ENCODE measurements around the gene SACM1L. TPM values are rescaled to one million over a fixed set of nuclear protein-coding genes. Genes with fewer than 3 reads are reported as not detected.

Gene SACM1L
- polyA plus RNA-seq, 3 donors: 55.5 to 79.3 (median 67.6) TPM

GRCh38 chr3:45657853-45658252, 31.3 kb upstream of the SACM1L start:
- no peak for DNase-seq (ENCODE audit: extremely low read depth in 1 of 11, low read depth in 9 of 11, low spot score in 4 of 11)

- DNase-seq (ENCODE audit: extremely low read depth in 1 of 11, low read depth in 9 of 11, low spot score in 4 of 11): peak in 3 of 11 donors; percentile 32 to 43 (median 35)
Measured at GRCh38 chr3:45659661-45660566, 29.3 kb upstream of the SACM1L start.

DNA sequence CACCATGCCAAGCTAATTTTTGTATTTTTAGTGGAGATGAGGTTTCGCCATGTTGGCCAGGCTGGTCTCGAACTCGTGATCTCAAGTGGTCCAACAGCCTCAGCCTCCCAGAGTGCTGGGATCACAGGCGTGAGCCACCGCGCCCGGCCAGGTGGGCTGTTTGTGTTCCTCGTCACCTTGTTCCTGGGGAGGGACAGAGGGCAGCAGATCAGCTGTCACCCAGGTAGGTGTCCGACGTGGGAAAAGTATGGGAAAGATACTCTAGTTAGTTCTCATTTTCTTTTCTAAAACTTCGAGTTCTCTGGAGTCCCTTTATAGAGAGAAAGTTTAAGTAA, 28.7 kb upstream of the SACM1L start:
- no peak for DNase-seq (ENCODE audit: extremely low read depth in 1 of 11, low read depth in 9 of 11, low spot score in 4 of 11)

GRCh38 chr3:45664578-45664977, 24.6 kb upstream of the SACM1L start:
- no peak for DNase-seq (ENCODE audit: extremely low read depth in 1 of 11, low read depth in 9 of 11, low spot score in 4 of 11)

GRCh38 chr3:45665101-45665572, 24.1 kb upstream of the SACM1L start:
- no peak for DNase-seq (ENCODE audit: extremely low read depth in 1 of 11, low read depth in 9 of 11, low spot score in 4 of 11)

DNA sequence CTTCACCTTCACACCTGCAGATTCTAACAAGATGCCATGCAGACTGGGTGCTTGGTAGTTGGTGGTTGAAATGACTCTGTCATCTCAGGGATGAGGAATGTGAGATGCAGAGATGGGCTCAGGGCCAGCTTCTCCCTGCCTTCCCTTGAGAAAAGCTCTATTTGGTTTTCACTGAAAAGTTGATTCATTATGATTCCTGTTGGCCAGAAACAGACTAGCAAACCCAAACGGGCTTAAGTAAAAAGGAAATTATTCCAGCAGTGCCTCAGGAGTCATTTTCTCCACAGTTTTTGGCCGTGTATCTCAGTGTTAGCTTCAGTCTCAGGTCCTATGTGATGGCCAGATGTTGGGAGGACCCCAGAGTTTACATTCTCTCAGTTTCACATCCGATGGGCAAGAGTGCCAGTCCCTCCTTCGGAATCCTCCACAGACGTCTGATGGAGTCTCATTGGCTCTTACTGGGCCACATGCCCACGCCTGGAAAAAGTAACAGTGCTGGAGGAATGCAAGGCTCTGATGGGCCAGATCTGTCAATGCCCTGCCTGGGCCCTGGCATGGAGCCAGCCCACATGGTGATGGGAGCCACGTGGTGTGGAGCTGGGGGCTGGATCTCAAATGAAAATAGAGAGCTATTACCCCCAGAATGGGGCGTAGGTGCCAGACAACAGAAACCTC, 22.3 kb upstream of the SACM1L start:
- DNase-seq (ENCODE audit: extremely low read depth in 1 of 11, low read depth in 9 of 11, low spot score in 4 of 11): no peak

DNA sequence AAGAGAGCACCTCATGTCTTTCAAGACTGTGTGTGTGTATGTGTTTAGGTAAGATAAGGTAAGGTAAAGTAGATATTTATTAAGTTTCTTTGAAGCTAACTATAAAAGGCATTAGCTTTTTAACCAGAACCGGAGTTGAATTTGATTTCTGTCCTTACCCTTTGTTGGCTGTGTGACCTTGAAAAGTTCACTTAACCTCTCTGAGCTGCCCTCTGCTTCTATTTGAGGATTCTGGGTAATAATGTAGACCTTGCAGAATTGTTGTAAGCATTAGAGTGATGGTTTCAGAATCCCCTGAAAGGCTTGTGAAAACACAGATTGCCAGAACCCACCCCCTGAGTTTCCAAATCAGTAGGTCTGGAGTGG, 21.6 kb upstream of the SACM1L start:
- no peak for DNase-seq (ENCODE audit: extremely low read depth in 1 of 11, low read depth in 9 of 11, low spot score in 4 of 11)

DNA sequence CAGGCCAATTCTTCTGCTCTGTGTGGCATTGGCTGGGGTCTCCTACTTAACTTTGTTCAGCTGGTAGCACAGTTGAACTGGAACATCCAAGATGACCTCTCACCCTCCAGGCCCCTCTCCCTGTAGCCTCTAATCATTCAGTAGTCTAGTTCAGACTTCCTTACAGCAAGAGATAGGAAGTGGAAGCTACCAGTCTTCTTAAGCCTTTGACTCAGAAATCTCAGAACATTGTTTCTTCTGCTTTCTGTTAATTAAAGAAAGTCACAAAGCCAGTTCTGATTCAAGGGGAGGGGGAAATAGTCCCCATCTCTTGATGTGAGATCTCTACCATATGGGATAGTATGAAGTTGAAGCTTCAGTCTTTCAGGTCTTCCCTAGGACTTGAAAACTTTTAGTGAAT, 18.8 kb upstream of the SACM1L start:
- DNase-seq (ENCODE audit: extremely low read depth in 1 of 11, low read depth in 9 of 11, low spot score in 4 of 11): no peak

DNA sequence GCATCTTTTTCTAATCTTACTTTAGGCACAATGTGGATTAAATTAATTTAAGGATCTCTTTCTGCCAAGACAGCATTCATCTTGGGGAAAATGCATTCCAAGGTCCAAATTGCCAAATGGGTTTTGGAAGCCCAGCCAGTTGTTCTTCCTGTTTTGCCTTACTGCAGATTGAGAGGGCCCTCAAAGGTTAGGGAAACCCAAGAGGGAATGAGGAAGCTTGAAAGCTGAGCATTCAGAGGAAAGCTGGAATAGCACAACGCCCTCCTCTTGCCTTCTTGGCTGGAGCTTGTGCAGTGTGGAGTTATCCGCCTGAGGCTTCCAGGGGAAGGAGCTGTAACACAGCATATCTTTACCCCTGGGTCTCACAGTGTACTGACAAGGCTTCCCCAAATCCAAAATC, 18.2 kb upstream of the SACM1L start:
- DNase-seq (ENCODE audit: extremely low read depth in 1 of 11, low read depth in 9 of 11, low spot score in 4 of 11): peak in 1 of 11 donors; percentile 27

DNA sequence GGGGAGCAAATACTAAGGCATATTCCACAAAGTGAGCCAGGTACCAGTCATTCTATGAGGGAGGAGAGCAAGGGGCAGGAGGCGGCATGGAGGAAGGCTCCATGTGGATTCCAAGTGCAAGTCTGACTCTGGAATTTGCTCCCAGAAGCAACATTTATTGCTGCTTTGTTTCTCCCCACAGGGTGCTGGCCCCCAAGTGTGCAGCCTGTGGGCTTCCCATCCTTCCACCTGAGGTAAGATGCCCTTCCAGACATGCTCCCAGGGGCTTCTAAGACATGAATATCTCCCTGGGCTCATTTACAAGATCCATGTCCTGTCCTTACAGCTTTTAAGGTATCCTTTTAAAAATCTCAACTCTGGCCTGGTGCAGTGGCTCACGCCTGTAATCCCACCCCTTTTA, 15.9 kb upstream of the SACM1L start:
- DNase-seq (ENCODE audit: extremely low read depth in 1 of 11, low read depth in 9 of 11, low spot score in 4 of 11): no peak

DNA sequence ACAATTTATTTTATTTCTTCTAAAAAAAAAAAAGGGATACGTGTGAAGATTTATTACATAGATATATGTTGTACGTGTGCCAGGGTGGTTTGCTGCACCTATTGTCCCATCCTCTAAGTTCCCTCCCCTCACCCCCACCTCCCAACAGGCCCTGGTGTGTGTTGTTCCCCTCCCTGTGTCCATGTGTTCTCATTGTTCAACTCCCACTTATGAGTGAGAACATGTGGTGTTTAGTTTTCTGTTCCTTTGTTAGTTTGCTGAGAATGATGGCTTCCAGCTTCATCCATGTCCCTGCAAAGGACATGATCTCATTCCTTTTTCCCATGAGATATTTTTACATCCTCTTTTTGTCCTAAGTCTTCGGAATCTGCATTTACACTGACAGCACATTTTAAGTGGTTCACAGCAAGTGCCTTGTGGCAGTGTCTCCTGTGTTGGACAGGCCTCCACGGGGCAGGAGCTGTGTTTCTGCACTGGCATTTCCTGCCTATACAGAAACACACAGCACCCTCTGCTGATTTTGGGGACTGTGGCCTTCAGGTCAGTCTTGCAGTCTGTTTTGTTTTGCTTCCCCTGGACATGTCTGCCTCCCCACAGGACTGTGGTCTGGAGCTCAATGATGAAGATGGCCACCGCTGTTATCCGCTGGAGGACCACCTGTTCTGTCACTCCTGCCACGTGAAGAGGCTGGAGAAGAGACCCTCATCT, 12.7 kb upstream of the SACM1L start:
- DNase-seq (ENCODE audit: extremely low read depth in 1 of 11, low read depth in 9 of 11, low spot score in 4 of 11): no peak

GRCh38 chr3:45677033-45677446, 12.2 kb upstream of the SACM1L start:
- DNase-seq (ENCODE audit: extremely low read depth in 1 of 11, low read depth in 9 of 11, low spot score in 4 of 11): peak in 1 of 11 donors; percentile 20

DNA sequence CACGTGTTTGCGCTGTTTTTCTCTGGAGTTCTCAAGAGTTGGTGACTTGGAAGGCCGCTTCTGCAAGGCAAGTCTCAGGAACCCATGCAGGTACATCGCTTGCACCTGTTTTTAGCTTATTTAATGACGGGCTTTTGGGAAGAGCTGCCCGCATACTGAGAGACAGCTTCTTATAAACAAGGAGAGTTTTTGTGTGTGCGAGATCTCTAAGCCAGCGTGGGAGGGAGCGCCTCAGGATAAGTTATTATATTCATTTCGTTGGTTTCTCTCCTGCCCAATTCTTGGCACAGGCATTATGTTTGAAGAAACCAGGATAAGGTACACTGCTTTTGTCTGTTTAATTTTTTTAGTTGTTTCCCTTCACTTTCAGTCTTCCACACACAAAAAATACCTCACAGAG, 11.4 kb upstream of the SACM1L start:
- no peak for DNase-seq (ENCODE audit: extremely low read depth in 1 of 11, low read depth in 9 of 11, low spot score in 4 of 11)

DNA sequence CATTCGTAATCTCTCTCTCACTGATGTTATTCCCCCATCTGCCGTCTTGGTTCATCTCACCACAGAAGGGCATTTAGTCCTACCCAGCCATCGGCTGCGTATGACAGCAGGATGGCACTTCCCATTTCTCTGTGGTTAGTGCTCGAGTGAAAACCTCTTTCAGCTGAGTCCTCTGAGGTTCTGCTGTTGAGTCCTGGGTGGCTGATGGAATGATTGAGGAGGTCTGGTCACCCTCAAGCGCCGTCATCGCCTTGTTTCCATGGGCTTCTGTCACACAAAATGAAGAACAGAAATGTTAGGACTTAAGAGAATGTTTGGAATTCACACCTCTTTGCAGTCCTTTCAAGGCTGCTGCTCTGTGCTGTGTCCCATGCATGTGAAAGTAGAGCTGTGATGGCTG, 9.4 kb upstream of the SACM1L start:
- no peak for DNase-seq (ENCODE audit: extremely low read depth in 1 of 11, low read depth in 9 of 11, low spot score in 4 of 11)

DNA sequence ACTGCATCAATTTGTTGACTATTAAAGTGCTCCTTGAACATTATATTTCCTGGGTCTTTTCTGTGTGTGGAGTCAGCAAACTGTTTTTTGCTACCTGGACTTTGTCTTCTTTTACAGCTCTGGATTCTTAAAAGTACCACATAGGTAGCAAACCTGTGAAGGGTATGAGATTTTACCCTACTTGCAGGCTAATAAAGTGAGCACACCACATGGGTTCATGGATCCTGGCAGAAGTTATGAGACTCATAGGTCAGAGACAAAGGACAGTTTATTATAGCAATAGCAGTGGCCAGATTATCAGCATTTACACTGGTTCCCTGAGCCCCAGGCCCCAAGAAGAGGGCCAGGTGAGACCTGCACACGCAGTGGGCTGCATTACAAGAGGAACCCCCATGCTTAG, 8.0 kb upstream of the SACM1L start:
- DNase-seq (ENCODE audit: extremely low read depth in 1 of 11, low read depth in 9 of 11, low spot score in 4 of 11): no peak

DNA sequence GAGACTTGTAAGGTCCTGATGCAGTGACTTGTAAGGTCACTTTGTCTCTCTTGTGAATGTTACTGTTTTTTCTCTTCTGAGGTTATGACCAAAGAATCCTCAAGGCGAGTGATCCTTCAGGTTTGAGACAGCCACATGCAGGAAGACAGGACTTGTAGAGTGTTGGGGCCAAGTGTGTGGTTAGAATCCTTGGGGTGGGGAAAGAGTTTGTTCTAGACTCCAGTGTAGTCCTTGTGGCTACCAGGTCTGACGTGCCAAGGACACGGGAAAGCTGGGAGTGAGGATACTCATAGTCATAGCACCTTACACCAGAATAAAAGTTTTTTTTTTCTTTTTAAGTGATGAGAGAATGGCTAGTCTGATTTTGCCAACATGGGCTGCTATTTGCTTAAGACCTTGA, 7.3 kb upstream of the SACM1L start:
- no peak for DNase-seq (ENCODE audit: extremely low read depth in 1 of 11, low read depth in 9 of 11, low spot score in 4 of 11)

- no peak for DNase-seq (ENCODE audit: extremely low read depth in 1 of 11, low read depth in 9 of 11, low spot score in 4 of 11)
Measured at GRCh38 chr3:45682311-45682710, 6.9 kb upstream of the SACM1L start.

- DNase-seq (ENCODE audit: extremely low read depth in 1 of 11, low read depth in 9 of 11, low spot score in 4 of 11): no peak
Measured at GRCh38 chr3:45682786-45683185, 6.4 kb upstream of the SACM1L start.

- DNase-seq (ENCODE audit: extremely low read depth in 1 of 11, low read depth in 9 of 11, low spot score in 4 of 11): no peak
Measured at GRCh38 chr3:45683417-45684326, 5.5 kb upstream of the SACM1L start.
